Central memory CD4-positive, alpha-beta T cell (primary cell): Measurements from ENCODE around the gene ME1.
"Not testable (repeated sequence)": the region's sequence is repeated elsewhere in the genome, so short reads cannot be mapped to it uniquely, and the experiment has no call there.

Source experiments
- DNase-seq: peaks from one replicate; pipeline ENCODE4 v3.0.0; 2022
- total RNA-seq, 3 experiments: gene quantifications; one replicate each; lab custom pipeline; 2026; lab: John Stamatoyannopoulos, UW

ME1 gene
- total RNA-seq: 0 to 0.32 (median 0) reads per million in 3 experiments

DNA sequence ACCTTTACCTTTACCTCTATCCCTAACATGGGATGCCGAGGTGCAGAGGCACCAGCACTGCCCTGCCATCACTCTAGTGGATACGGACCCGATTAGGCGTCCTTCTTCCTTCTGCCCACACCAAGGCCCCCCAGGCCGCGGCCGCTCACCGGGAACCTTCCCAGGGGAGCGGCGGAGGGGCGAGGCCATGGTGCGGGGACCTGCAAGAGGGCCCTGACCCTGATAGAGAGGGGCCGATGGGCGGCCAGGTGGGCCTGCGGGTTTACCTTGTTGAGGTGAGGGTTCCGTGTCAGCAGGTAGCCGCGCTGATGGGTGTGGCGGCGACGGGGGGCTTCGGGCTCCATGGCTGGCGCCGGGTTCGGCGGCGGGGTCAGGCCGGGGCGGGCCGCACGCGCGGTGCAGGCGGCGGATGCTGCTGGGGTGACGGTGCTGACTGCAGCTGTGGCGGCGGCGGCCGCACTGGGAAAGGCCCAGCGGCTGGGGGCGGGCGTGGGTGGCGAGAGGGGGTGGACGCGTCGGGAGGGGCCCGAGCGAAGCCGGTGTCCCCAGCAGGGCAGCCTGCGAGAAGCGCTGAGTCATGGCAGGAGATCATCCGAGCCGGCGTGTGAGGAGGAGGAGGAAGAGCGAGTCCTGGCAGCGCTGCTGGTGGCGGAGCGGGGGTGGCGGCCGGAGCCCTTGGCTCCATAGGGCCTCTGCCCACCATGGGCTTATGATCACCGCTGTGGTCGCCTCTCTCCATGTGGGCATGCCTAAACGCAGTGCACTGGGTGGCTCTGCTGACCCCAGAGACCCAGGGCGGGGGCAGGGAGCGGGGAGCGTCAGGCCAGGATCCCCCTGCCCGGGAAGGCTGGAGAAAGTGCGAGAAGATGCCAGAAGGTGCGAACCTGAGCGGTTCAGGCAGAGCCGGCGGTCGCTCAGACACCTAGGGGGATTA, at the start of gene ME1:
Gene ME1 (minus strand): TSS at position 441 of the 934 bp plus-strand sequence. CDS start 97 bp downstream, at position 344.
- no peak for DNase-seq

- DNase-seq: no peak
Measured at GRCh38 chr6:83480470-83480869, 49.6 kb upstream of the ME1 start.

DNA sequence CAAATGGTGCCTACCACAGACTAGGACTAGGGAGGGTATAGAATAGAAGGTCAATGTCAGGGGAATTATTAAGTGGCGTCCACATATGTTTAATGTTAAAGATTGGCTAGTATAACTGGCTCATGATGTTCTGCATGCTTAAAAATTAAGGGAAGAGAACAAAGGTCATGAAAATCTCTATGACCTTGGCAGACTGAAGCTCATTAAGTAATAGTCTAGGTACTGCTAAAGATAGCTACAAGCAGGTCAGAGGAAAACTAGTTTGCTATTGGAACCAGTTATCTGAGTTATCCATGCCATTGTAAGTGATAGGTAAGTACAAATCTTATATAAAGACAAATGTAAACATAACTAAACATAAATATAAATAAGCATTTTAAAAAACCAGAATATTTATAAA, 48.5 kb upstream of the ME1 start:
- DNase-seq: no peak

DNA sequence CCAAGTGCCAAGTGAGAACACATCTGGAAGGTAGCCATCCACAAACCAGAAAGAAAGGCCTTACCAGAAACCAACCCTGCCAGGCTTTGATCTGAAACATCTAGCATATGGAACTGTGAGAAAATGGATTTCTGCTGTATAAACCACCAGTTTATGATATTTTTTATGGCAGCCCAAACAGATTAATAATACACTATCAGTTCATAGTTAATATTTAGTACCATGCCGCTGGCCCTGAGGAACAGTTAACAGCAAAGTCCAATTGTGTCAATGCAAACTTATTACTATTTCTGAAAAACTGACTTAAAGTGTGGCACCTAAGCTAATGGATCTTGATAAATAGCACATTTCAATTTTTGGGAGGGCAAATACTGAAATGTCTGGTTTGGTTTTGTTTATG, 46.1 kb upstream of the ME1 start:
- no peak for DNase-seq

- no peak for DNase-seq
Measured at GRCh38 chr6:83474309-83474708, 43.5 kb upstream of the ME1 start.

GRCh38 chr6:83472767-83473166, 41.9 kb upstream of the ME1 start:
- no peak for DNase-seq

DNA sequence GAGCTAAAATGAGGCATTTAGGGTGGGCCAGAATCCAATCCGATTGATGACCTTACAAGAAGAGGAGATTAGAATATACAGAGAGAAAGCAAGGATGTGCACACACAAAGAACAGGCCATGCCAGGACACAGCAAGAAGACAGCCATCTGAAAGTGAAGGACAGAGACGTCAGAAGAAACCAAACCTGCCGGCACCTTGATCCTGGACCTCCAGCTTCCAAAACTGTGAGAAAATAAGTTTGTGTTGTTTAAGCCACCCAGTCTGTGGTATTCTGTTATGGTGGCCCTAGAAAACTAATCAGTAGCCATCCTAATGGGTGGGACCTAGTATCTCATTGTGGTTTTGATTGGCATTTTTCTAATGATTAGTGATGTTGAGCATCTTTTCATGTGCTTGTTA, 39.7 kb upstream of the ME1 start:
- no peak for DNase-seq

DNA sequence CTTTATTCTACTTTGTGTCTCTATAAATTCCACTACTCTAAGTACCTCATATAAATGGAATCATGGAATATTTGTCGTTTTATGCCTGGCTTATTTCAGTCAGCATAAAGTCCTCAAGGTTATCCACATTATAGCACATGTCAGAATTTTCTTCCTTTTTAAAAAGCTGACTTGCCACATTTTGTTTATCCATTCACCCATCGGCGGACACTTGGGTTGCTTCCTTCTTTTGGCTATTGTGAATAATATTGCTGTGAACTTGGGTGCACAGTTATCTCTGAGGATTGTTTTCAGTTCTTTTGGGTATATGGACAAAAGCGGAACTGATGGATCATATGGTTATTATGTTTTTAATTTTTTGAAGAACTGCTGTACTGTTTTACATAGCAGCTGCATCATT, 39.1 kb upstream of the ME1 start:
- DNase-seq: no peak

DNA sequence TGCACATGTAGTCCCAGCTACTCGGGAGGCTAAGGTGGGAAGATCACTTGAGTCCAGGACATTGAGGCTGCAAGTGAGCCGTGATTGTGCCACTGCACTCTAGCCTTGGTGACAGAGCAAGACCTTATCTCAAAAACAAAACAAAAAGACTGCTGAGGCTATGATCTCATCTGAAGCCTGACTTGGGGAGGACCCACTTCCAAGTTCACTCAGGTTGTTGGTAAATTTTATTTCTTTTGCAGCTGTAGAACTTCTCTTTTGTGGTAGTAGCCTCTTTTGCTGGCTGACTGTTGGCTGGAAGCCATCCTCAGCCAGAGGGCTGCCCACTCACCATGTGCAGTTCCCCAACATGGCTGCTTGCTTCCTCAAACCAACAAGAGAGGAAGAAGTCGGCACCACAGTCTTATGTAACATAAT, 36.8 kb upstream of the ME1 start:
- DNase-seq: no peak

DNA sequence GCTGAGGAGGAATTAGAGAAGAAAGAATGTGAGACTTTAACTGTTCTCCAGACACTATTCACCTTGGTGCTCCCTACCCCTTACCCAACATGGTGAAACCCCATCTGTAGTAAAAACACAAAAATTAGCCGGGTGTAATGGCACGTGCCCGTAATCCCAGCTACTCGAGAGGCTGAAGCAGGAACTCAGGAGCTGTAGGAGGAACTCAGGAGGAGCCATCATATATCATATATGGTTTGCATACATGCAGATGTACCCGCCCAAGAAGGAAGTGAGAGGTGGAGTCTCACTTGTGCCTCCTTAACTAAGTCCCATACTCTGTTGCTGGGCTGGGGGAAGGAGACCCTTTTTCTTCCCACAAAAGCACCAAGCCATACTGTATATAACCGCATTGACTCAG, 35.5 kb upstream of the ME1 start:
- DNase-seq: no peak

GRCh38 chr6:83464381-83465140, 33.7 kb upstream of the ME1 start:
- DNase-seq: no peak

DNA sequence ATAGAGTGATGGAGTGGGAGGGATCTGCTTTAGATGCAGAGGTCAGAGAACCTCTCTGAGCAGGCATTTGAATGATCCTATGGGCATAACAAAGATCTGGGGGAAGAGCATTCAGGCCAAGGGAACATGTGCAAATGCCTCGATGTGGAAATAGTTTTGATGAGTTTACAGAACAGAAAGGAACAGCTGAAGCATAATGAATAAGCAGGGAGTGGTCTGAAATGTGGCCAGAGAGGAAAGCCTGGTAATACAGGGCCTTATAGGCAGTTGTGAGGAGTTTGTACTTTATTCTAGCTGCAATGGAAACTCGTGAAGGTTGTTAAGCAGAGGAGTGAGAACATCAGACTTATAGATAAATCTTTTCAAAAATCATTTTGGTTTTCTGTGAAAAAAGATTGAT, 33.0 kb upstream of the ME1 start:
- no peak for DNase-seq

GRCh38 chr6:83462524-83462923, 31.7 kb upstream of the ME1 start:
- no peak for DNase-seq

GRCh38 chr6:83461438-83461837, 30.6 kb upstream of the ME1 start:
- DNase-seq: no peak

GRCh38 chr6:83459663-83460062, 28.8 kb upstream of the ME1 start:
- DNase-seq: no peak

GRCh38 chr6:83450015-83450414, 19.2 kb upstream of the ME1 start:
- not testable (repeated sequence) for DNase-seq

DNA sequence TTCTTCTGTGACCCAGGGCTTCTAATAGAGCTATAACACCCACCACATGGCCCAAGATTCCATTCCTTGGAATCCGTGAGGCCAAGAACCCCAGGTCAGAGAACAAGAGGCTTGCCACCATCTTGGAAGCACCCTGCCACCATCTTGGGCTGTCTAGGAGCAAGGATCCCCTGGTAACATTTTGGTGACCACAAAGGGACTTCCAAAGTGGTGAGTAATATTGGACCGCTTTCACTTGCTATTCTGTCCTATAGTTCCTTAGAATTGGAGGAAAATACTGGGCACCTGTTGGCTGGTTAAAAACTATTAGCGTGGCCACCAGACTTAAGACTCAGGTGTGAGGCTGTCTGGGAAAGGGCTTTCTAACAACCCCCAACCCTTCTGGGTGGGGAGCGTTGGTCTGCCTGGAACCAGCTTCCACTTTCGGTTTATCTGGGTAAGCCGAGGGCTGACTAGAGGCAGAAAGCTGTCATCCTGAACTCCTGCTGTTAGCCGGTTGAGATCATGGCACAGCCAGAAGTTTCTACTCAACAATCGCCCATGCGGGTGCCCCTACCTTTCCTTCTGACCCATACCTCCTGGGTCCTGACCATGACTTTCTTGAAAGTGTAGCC, 13.3 kb upstream of the ME1 start:
- DNase-seq: not testable (repeated sequence)

DNA sequence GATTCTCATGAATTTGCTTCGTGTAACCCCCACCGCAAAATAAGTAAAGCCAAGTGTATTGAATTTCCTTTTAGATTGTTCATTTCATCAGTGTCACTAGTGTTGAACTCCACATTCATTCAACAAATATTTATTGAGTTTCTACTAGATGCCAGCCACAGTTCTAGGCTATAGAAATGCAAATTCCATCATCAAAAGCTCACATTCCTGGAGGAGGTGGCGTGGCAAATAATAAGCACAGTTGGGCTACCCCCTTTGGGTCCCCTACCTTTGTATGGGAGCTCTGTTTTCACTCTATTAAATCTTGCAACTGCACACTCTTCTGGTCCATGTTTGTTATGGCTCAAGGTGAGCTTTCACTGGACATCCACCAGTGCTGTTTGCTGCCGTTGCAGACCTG, 12.7 kb upstream of the ME1 start:
- DNase-seq: no peak

- no peak for DNase-seq
Measured at GRCh38 chr6:83442752-83443151, 11.9 kb upstream of the ME1 start.

DNA sequence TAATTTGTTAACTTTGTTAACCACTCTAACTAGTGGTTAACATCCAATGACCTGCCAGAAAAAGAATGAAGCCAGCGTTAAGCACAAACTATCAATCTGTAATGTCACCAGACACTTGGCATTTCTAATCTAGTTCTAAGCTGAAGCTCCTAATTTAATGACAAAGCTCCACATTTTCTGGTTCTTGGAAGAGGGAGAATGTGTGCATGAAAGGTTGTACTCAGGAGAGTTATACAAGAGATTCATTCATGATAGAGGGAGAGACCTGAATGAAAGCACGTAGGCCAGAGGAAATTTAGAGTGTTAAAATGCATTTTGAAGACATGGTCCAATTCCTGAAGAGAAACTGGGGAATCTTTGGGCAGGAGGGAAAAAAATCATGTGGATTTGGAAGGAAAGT, 8.3 kb upstream of the ME1 start:
- no peak for DNase-seq

- no peak for DNase-seq
Measured at GRCh38 chr6:83436674-83437073, 5.8 kb upstream of the ME1 start.

DNA sequence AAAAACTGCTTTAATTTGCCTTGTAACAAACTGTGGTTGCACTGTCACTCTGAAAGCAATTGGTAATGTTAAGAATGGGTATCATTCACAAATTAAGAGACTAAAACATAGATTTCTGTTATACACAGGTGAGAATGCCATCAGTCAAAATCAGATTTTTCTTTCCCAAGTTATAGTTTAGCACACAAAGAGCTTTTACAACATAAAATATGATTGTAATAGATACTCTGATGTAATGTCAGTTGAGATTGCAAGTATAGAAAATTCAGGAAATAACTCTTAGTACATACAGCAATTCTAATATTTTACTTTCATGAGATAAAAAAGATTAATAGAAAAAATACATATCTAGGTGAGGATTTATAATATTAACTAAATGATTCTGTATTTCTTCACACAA, 2.3 kb upstream of the ME1 start:
- no peak for DNase-seq

DNA sequence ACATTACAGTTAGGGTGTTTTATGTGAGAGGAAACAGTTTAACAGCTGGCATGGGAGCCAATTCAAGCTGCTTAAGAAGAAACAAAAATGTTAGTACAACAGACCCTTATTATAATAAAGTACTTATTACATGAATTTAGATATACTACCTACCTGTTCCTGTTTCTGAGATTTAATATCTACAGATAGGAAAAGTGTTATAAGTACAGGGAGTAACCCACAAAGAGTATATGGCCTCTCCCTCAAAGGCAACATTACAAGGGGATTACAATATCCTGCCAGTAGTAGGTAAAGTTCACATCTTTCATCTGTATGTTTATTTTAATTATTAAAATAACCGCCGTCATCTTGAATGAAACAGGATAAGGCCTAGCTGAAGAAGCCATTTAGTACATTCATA, 1.8 kb upstream of the ME1 start:
- no peak for DNase-seq
